Measurements from ENCODE around the gene PNPLA2.

DNA sequence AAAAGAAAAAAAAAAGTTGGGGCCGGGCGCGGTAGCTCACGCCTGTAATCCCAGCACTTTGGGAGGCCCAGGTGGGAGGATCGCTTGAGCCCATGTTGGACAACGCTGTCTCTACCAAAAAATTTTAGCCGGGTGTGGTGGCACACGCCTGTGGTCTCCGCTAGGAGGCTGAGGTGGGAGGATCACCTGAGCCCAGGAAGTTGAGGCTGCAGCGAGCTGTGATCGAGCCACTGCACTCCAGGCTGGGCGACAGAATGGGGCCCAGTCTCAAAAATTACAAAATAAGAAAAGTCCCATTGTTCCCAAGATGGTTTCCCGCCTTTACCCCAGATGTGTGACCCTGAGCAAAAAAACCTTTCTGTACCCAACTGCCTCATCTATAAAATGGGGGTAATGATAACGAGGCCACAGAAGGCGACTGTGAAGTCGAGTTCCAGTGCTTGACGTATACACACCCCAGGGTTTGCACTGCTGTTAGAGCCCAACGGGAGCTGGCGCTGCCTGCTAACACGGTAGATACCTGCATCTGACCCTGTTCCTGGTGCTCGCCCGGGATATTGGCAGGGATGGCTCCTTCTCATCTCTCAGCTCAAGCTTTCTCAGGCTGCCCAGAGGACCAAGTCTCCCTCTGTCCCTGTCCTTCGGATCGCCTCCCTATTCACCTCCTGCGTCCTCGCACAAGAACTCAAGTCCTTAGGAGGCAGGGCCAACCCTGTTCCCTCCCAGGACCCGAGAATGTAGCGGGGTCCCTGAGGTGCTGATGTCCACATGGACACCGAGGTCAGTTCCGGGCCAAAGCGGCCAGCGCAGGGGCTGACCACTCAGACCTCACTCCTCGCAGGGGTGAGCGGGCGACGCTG lies 10.1 kb upstream of the PNPLA2 start:
- TF ChIP-seq SIN3A (IDR thresholded peaks at IDR 0.05; ENCODE audit: low read depth, low read length) (no peak; the same call in 1 of the 2 replicates), CEBPB (IDR thresholded peaks at IDR 0.05; ENCODE audit: borderline replicate concordance in 1 of 2, low read depth in 2 of 2, low read length in 2 of 2) (no peak), CTCF (IDR thresholded peaks at IDR 0.05 in 2 of 3, conservative IDR thresholded peaks at IDR 0.05 in 1 of 3; ENCODE audit: control insufficient read depth in 2 of 3, extremely low read depth in 1 of 3, insufficient read depth in 1 of 3, low read depth in 3 of 3, low read length in 3 of 3) (peak; percentile 11 to 45 (median 19); a peak in 4 of 6 replicates), MYC (IDR thresholded peaks at IDR 0.05; ENCODE audit: insufficient read depth, insufficient read length, insufficient replicate concordance, low read length, severe bottlenecking) (no peak), POLR2A (IDR thresholded peaks at IDR 0.05; ENCODE audit: low read depth, low read length) (no peak), POLR2AphosphoS5 (IDR thresholded peaks at IDR 0.05; ENCODE audit: low read length) (no peak), SUZ12 (IDR thresholded peaks at IDR 0.05; ENCODE audit: unreplicated experiment) (no peak)
- TF ChIP-seq, protein P1, sequence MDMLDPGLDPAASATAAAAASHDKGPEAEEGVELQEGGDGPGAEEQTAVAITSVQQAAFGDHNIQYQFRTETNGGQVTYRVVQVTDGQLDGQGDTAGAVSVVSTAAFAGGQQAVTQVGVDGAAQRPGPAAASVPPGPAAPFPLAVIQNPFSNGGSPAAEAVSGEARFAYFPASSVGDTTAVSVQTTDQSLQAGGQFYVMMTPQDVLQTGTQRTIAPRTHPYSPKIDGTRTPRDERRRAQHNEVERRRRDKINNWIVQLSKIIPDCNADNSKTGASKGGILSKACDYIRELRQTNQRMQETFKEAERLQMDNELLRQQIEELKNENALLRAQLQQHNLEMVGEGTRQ (IDR thresholded peaks at IDR 0.05; ENCODE audit: borderline replicate concordance, low read depth, low read length) = no peak
- TF ChIP-seq, protein P2, sequence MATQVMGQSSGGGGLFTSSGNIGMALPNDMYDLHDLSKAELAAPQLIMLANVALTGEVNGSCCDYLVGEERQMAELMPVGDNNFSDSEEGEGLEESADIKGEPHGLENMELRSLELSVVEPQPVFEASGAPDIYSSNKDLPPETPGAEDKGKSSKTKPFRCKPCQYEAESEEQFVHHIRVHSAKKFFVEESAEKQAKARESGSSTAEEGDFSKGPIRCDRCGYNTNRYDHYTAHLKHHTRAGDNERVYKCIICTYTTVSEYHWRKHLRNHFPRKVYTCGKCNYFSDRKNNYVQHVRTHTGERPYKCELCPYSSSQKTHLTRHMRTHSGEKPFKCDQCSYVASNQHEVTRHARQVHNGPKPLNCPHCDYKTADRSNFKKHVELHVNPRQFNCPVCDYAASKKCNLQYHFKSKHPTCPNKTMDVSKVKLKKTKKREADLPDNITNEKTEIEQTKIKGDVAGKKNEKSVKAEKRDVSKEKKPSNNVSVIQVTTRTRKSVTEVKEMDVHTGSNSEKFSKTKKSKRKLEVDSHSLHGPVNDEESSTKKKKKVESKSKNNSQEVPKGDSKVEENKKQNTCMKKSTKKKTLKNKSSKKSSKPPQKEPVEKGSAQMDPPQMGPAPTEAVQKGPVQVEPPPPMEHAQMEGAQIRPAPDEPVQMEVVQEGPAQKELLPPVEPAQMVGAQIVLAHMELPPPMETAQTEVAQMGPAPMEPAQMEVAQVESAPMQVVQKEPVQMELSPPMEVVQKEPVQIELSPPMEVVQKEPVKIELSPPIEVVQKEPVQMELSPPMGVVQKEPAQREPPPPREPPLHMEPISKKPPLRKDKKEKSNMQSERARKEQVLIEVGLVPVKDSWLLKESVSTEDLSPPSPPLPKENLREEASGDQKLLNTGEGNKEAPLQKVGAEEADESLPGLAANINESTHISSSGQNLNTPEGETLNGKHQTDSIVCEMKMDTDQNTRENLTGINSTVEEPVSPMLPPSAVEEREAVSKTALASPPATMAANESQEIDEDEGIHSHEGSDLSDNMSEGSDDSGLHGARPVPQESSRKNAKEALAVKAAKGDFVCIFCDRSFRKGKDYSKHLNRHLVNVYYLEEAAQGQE (IDR thresholded peaks at IDR 0.05; ENCODE audit: low read depth, low read length) = no peak
- TF ChIP-seq, protein P3, sequence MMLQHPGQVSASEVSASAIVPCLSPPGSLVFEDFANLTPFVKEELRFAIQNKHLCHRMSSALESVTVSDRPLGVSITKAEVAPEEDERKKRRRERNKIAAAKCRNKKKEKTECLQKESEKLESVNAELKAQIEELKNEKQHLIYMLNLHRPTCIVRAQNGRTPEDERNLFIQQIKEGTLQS (IDR thresholded peaks at IDR 0.05; ENCODE audit: borderline replicate concordance, extremely low read depth, low read depth, low read length) = no peak

All from GM12878 (cell line).